GM18909 (cell line): Measurements from ENCODE around the gene ACADS.
"Not testable (repeated sequence)": the region's sequence is repeated elsewhere in the genome, so short reads cannot be mapped to it uniquely, and the experiment has no call there.

Experiments
- ATAC-seq: cut with Tn5 transposase; IDR thresholded peaks from one replicate; pipeline ENCODE4 v1.9.1; 2021; ENCODE audit warnings: mild to moderate bottlenecking; ENCODE audit not compliant: unreplicated experiment, poor library complexity

ACADS gene

DNA sequence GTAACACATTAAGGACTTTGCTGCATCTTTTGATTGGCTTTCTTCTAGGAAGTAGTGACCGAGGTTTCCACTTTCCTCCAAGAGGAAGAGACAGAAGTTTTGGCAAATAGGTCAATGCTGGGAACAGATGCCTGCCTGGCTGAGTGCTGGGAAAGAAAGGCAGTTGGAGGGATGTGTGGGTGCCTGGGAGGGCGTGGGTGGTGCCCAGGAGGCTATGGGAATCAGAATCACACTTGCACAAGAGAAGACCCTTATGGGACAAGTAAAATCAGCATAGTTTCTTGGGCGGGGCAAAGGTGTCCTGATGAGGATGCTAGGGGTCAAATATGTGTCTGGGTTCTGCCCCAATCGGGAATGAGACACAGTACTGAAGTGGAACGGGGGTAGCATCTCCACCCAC lies 906 bp upstream of the ACADS start:
- ATAC-seq: no peak

DNA sequence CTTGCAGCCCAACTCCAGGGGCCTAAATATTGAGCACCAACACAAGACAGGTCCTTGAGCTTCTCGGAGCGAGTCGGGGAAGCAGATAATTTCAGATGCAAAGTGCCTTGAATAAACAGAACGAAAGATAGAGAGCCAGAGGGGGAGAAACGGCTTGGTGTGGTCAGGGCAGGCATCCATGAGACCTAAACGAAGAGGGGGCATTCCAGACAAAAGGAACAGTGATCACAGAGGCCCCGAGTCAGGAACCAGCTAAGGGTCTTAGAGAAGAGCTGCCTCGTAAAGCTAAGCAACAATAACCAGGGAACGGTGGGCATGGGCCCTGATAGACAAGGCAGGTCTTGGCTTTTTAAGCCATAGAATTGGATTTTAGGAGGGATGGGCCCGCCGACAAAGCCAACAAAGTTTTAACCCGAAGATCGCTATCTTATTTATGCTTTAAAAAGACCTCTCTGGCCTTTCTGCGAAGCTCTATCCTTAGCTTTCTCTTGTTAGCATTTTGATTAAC lies 421 bp upstream of the ACADS start:
- ATAC-seq: peak; percentile 5

DNA sequence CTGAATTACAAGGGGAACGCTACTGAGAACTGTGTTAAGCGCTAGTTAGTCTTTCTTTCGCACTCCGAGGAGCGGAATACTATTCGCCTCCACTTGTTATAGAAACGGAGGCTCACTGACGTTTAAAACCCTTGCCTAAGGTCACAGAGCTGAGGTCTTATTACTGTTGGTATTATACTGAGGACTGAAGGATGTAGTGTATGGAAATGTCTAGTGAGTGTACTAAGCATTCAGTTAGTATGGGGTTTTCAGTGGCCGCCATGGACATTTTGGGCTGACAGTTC lies 826 bp downstream of the ACADS start:
- ATAC-seq: no peak

DNA sequence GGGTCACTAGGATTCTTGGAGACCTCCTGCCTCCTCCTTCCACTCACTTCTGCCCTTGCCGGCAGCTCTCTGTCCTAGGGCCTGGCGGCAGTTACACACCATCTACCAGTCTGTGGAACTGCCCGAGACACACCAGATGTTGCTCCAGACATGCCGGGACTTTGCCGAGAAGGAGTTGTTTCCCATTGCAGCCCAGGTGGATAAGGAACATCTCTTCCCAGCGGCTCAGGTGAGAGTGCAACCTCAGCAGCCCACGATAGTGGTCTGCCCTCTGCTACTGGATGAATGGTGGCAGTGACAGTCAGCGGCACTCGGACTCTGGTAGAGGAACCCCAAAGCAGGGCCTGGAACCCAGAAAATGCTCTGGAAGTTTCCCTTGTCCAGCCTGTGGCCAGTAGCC lies 1.3 kb downstream of the ACADS start:
- no peak for ATAC-seq

DNA sequence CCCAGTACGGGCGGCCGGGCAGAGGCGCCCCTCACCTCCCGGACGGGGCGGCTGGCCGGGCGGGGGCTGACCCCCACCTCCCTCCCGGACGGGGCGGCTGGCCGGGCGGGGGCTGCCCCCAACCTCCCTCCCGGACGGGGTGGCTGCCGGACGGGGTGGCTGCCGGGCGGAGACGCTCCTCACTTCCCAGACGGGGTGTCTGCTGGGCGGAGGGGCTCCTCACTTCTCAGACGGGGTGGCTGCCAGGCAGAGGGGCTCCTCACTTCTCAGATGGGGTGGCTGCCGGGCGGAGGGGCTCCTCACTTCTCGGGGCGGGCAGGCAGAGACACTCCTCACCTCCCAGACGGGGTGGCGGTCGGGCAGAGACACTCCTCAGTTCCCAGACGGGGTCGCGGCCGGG lies 6.6 kb downstream of the ACADS start:
- ATAC-seq: not testable (repeated sequence)

DNA sequence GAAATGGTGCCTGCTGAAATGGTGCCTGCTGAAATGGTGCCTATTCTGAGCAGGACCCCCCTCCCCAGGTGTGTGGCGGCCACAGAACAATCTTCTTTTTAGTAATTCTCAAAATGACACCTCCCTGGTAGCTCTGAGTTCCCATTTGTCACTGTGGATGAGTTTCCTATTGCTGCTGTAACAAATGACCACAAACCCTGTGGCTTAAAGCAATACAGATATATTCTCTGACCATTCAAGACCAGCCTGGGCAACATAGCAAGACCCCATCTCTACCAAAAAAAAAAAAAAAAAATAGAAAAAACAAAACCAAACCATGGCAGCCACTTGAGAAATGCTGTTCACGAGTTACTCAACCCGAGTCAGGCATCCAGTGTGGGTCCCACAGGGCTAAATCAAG lies 7.9 kb downstream of the ACADS start:
- ATAC-seq: no peak

DNA sequence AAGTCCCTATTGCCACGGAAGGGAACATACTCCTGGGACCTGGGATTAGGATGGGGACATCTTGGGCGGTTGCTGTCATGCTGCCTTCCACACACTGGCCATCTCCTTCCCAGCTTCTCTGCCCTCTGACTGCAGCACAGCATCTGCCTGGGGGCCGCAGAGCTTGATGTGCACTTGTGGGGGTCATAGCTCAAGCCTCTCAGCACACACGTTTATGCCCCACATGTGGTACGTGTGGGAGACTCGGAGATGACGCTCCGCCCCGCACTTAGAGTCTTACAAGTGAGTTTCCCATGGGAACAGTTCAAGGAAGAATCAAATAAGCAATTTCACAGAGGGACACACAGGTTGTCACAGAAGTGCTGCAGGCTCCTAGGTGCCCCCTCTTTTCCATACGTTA lies 8.6 kb downstream of the ACADS start:
- ATAC-seq: no peak

DNA sequence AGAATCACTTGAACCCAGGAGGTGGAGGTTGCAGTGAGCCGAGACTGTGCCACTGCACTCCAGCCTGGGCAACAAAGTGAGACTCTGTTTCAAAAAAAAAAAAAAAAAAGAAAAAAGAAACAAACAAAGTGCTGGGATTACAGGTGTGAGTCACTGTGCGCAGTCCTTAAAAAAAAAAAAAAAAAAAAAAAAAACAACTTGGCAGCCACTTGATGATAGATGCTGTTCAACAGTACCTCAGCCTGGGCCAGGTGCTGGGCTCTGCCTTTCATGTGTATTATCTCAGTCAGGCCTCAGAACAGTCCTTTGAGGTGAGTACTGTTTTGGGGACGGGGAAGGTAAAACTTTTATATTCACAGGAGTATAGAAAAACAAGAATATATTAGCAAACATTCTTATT lies 9.6 kb downstream of the ACADS start:
- ATAC-seq: no peak

DNA sequence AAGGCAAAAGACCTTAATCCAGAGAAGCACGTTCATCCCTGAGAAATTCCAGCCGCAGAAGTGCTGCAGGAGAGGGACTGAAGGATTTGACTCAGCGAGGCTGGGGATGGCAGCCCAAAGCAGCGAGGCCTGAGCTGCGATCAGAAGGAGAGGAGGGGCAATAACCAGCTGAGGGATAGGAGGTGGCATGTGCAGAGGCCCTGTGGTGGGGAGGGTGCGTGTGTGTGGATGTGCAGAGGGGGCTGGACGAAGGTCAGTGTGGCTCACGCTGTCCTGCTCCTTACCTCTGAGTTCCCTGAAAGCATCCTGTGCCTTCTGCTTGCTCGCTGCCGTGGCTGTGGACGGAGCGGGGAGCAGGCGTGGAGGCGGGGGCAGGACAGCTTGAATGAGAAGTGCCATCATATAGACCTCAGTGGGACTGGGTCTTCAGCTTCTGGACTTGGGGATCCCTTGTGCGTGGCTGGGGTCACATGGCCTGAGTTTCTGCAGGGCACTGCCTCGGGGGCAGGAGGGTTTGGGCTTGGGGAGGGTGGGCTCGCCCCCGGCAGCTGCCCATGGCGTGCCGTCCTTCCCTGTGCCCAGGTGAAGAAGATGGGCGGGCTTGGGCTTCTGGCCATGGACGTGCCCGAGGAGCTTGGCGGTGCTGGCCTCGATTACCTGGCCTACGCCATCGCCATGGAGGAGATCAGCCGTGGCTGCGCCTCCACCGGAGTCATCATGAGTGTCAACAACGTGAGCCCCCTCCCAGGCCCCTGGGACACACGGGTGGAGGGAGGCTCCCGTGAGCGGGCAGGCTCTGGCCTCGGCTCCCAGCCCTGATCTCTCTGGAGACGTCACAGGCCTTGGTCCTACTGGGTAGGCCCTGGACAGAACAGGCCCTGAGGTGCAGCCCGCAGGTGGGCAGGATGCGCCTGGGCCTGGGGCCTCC lies 11.0 kb downstream of the ACADS start:
- no peak for ATAC-seq

DNA sequence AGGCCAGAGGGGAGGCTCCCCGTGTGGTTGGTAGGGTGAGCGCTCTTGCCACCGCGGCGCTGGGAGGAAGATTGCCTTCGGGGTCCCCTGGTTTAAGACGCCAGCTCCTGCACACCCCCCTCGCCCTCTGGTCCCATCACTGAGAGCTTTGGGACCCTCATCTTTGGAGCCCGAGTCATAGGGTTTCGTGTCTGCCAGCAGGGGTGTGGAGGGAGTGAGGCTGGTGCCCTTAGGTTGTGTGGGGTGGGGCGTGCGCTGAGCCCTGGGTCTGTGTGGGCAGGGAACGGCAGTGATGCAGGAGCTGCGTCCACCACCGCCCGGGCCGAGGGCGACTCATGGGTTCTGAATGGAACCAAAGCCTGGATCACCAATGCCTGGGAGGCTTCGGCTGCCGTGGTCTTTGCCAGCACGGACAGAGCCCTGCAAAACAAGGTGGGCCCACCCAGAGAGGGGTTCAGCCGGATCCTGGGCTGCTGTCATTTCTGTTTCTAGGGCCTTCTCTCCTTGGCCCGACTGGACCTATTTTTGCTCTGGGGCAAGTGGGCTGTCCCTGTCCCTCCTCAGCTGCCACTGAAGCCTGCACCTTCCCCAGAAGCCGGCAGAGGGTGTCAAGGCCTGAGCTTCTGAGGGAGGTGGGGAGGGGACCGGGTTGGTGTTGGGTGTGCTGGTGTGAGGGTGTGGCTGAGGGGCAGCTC lies 12.1 kb downstream of the ACADS start:
- ATAC-seq: no peak

DNA sequence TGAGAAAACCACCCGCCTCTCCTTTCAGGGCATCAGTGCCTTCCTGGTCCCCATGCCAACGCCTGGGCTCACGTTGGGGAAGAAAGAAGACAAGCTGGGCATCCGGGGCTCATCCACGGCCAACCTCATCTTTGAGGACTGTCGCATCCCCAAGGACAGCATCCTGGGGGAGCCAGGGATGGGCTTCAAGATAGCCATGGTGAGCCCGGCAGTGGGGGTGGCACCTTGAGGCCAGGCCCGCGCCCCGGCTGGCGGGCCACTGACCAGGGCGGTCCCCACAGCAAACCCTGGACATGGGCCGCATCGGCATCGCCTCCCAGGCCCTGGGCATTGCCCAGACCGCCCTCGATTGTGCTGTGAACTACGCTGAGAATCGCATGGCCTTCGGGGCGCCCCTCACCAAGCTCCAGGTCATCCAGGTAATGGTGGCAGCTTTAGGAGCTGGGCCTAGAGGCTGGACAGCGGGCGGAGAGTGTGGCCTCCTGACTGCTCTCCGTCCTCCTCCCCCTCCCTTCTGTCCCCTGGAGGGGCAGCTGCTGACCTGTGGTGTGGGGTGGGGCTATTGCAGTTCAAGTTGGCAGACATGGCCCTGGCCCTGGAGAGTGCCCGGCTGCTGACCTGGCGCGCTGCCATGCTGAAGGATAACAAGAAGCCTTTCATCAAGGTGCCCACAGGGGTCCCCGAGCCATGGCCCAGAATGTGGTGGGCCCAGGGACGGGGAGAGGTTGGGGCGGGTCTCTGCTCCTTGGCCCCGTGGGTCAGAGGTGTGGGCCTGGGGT lies 12.8 kb downstream of the ACADS start:
- no peak for ATAC-seq

DNA sequence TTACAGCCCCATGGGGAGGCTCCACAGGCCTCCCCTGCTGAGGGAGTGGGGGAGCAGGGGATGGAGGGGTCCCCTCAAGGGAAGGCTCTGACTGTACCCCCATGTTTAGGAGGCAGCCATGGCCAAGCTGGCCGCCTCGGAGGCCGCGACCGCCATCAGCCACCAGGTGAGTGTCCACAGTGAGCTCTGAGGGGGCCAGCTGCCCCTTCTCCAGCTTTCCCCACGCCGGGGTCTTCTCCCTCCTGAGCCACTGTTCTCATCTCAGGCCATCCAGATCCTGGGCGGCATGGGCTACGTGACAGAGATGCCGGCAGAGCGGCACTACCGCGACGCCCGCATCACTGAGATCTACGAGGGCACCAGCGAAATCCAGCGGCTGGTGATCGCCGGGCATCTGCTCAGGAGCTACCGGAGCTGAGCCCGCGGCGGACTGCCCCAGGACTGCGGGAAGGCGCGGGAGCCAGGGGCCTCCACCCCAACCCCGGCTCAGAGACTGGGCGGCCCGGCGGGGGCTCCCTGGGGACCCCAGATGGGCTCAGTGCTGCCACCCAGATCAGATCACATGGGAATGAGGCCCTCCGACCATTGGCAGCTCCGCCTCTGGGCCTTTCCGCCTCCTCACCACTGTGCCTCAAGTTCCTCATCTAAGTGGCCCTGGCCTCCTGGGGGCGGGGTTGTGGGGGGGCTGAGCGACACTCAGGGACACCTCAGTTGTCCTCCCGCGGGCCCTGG lies 13.6 kb downstream of the ACADS start:
- no peak for ATAC-seq

DNA sequence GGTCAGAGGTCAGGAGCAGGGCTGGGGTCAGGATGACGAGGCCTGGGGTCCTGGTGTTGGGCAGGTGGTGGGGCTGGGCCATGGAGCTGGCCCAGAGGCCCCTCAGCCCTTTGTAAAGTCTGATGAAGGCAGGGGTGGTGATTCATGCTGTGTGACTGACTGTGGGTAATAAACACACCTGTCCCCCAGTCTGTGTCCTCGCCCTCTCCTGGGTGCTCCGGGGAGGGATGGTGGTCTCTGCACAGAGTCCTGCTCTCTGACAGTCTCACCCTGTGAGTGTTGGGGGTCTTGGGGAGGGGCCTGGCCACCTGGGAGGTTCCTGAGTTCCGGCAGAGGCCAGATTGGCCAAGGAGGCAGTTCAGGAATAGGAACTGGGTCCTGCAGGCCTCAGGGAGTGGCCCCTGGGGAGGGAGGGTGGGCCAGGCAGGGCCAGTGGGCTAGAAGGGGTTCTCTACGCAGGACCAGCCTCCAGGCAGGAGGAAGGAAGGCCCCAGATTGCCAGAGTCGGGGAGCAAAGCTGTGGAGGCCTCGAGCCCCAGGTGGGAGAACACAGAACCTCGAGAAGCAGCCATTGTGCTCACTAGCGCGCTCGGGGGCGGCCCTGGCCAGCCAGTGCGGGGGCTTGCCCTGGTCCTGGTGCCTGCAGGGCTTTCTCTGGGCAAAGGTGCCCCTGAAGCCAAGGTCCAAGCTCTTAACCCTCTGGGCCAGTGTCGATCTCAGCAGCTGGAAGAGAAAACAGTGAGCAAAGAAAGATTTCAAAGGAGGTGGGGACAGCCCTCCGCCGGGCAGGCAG lies 14.4 kb downstream of the ACADS start:
- no peak for ATAC-seq

DNA sequence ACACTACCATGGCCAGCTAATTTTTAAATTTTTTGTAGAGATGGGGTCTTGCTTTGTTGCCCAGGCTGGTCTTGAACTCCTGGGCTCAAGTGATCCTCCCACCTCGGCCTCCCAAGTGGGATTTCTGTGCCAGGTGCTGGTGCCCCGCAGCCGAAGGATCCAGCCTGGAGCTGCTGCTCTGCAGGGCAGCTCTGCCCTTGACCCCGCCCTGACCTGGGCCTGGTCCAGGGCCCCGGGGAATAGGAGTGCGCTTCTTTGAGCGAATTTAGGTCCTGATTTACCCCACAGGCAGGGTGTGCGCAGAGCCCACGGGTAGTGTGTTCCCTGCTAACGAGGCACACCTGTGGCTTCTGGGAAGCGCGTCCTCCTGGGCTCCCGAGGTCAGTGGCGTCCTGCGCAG lies 15.2 kb downstream of the ACADS start:
- ATAC-seq: no peak

DNA sequence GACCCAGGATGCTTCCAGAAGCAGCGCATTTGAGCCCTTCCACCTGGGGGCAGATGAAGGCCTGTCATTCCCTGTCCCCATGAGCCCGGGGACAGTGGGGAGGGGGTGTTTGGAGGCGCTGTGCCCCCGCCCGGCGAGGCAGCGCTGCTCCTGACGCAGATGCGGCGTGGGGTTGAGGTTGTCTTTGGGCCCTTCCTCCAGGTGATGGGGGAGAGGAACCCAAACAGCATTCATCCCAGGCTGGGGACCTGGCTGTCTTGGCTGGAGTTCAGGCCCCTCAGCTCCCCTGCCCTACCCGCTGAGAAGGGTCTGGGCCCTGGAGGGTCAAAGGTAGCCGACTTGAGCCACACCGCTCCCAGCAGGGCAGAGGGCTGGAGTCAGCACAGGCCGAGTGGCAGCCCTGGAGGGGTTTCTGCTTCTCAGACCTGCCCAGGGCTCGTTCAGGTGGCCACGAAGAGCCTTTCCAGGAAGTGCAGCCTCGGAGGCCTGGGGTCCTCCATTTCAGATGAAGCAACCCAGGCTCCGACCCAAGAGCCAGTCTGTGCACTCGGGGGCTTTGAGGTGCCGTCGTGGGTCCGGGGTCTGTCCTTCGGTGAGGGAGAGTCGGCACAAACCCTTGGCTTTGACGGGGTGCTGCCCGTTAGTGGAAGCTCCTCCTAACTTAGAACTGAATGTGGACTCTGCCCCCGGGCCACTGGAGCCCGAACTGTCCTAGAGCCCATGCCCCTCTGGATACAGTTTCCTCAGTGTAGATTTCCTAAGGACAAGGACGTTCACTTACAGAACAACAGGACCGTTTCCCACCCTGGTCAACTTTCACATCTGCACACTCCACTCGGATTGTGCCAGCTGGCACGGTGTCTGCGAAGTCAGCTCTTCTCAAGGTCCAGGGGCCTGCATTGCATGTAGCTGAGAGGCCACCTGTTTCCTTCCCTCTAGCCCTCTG lies 16.1 kb downstream of the ACADS start:
- no peak for ATAC-seq

DNA sequence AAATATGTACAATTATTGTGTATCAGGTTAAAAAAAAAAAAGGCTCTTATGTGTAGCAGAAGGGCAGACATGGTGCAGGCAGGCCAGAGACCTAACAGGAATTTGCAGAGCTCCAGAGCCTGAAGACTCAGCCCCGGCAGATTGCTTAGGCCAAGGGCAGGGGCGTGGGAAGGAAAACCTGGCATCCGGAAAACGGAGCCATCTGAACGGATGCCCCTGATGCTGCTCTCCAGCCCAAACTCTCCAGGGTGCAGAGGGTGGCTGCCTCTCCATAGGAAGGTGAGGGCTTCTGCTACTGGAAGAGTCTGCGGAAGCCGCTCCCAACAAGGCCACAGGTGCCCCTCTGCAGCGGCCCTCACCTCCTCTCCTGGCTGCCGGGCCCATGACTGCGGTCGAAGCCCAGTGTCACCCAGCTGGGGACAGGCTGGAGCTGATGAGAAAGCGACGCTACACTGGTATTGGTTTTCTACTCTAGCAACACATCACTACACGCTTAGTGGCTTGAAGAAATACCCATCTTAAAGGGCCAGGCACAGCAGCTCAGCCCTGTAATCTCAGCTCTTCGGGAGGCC lies 19.4 kb downstream of the ACADS start:
- ATAC-seq: no peak

DNA sequence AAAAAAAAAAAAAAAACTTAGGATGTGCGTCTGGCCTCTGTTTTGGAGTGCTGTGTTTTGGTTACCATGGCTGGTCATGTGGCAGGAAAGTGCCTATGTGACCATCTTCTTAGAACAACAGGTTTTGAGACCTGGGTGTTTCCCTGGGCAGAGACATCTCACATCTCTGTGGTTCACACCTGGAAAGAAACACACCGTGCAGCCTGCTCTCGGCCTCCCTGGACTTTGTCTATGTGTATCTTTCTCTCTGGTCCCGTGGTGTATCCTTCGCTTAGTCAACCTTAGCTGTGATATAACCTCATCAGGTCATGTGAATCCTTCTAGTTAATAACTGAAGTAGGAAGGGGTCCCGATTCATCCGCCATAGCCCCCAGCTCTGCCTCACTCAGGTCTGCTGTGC lies 22.6 kb downstream of the ACADS start:
- no peak for ATAC-seq

DNA sequence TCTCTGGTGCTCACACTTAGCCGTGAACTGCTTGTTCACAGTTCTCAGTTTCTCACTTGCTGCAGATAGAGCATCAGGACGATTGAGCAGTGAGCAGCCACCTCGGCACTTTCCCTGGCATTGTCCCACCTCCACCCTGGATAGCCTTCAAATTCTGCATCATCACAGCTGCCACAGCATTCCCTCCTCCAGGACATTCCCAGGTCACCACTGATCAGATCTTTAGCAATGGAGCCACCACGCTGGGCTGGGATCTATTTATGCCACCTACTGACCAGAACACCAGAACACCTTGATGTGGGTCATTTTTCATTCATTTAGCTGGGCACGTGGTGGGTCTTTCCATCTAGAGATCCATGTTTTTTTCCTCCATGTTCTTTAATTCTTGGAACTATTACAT lies 23.6 kb downstream of the ACADS start:
- ATAC-seq: no peak
